K562 (cell line): ENCODE measurements around the gene ZNF862. TPM values are rescaled to one million over a fixed set of nuclear protein-coding genes. Genes with fewer than 3 reads are reported as not detected.

Experiments
- CGGBP1 ChIP-seq: fragments of 250-450 bp; sonication (Bioruptor Pico); IDR thresholded peaks from 2 replicates; pipeline ENCODE4 v1.9.0; 2021; ENCODE audit warnings: mild to moderate bottlenecking
- CHD2 ChIP-seq: IDR thresholded peaks from 2 replicates; pipeline ENCODE4 v1.6.1; 2011; ENCODE audit warnings: low read depth, low read length
- COPS2 ChIP-seq: fragments of 450-650 bp; conservative IDR thresholded peaks from 2 replicates; pipeline ENCODE4 v1.6.1; 2016; ENCODE audit warnings: mild to moderate bottlenecking, moderate library complexity
- HNRNPL ChIP-seq: fragments of 200-400 bp; formaldehyde crosslinking; IDR thresholded peaks from 2 replicates; pipeline ENCODE4 v1.6.1; 2017; ENCODE audit warnings: low read depth, mild to moderate bottlenecking, low read length
- KDM4B ChIP-seq, 2 experiments: fragments of 450-650 bp in 1 of 2; sonication (generic) in 1 of 2; IDR thresholded peaks; 2 replicates each; pipeline ENCODE4 v1.6.1; 2016 to 2017; ENCODE audit warnings: borderline replicate concordance in 2 of 2, antibody characterized with exemption in 1 of 2, low read depth in 1 of 2, mild to moderate bottlenecking in 1 of 2
- REST ChIP-seq, 2 experiments: fragments of 450-650 bp; formaldehyde crosslinking in 1 of 2; IDR thresholded peaks; 2 replicates each; pipeline versions ENCODE4 v1.4.0 to v1.6.1; 2014 to 2020; ENCODE audit warnings: mild to moderate bottlenecking in 2 of 2, borderline replicate concordance in 1 of 2, low read depth in 1 of 2
- U2AF1 ChIP-seq: fragments of 200-400 bp; formaldehyde crosslinking; optimal IDR thresholded peaks from 2 replicates; pipeline ENCODE3; 2017; ENCODE audit warnings: mild to moderate bottlenecking, low read depth, low read length, moderate library complexity
- ZBTB5 ChIP-seq: fragments of 450-650 bp; IDR thresholded peaks from 2 replicates; pipeline ENCODE4 v1.6.1; 2017; ENCODE audit warnings: antibody characterized with exemption
- ZNF133 ChIP-seq: fragments of 250-450 bp; sonication (Bioruptor Pico); IDR thresholded peaks from 2 replicates; pipeline ENCODE4 v1.4.0; 2020; ENCODE audit warnings: mild to moderate bottlenecking
- ZNF217 ChIP-seq: sonication (generic); formaldehyde crosslinking; IDR thresholded peaks from 2 replicates; pipeline ENCODE4 v1.8.0; 2022; ENCODE audit warnings: mild to moderate bottlenecking, missing genetic modification reagents
- ZNF707 ChIP-seq: fragments of 250-450 bp; sonication (Bioruptor Pico); conservative IDR thresholded peaks from 2 replicates; pipeline ENCODE4 v1.8.0; 2022; ENCODE audit warnings: inconsistent platforms, mild to moderate bottlenecking, moderate library complexity
- ZNF717 ChIP-seq: fragments of 250-450 bp; sonication (Bioruptor Pico); IDR thresholded peaks from 2 replicates; pipeline ENCODE4 v1.5.0; 2021
- polyA plus RNA-seq, 8 experiments: library from polyadenylated mRNA; depleted of rRNA in 4 of 8; stranded (reverse) in 5 of 8; unstranded in 3 of 8; fragments of >200 nt; fragmentation: Nextera tagmentation in 2 of 8; fragmentation: Illumina TruSeq in 1 of 8; extraction: Ambion mirVana in 2 of 8; extraction: Trizol in 1 of 8; gene quantifications; 2 replicates each; pipeline versions ENCODE4 v1.2.1 to v1.2.3, GENCODE V29; 2011 to 2014; ENCODE audit warnings: inconsistent platforms in 1 of 8, missing spikeins in 1 of 8
- total RNA-seq, 7 experiments: library from RNA; depleted of rRNA in 6 of 7; stranded (reverse); fragments of >200 nt in 6 of 7; fragmentation: Illumina TruSeq in 2 of 7; extraction: Trizol in 2 of 7; gene quantifications; 2 replicates each; pipeline versions ENCODE4 v1.2.1 to v1.2.3, GENCODE V29; 2011 to 2021; ENCODE audit warnings: low replicate concordance in 1 of 7
- TF ChIP-seq, protein P1 (sequence below): sonication (generic); formaldehyde crosslinking; IDR thresholded peaks from 2 replicates; pipeline ENCODE4 v1.9.0; 2022; ENCODE audit warnings: mild to moderate bottlenecking, missing genetic modification reagents
- TF ChIP-seq, protein P2 (sequence below): sonication (generic); formaldehyde crosslinking; IDR thresholded peaks from 2 replicates; pipeline ENCODE4 v1.8.1; 2023; ENCODE audit warnings: mild to moderate bottlenecking, missing genetic modification reagents, moderate library complexity

The ZNF862 gene
- total and polyA plus RNA-seq, 9 of the 15 experiments (the other 6 are each of a cell fraction or from before 2014, with no cell fraction given): 1.1 to 3.9 (median 2.6) TPM

GRCh38 chr7:149860821-149861727 lies 22.9 kb downstream of the ZNF862 start (continued):
- TF ChIP-seq CHD2 (no peak), KDM4B (IDR thresholded peaks at IDR 0.05; ENCODE audit: borderline replicate concordance in 2 of 2, low read depth in 1 of 2) (no peak), U2AF1 (no peak), ZNF217 (CRISPR knock-in tag) (no peak), ZNF707 (CRISPR knock-in tag) (no peak), ZBTB5 (no peak), ZNF133 (no peak), ZNF717 (no peak), COPS2 (no peak), HNRNPL (peak; percentile 42; the same call in 1 of the 2 replicates), CGGBP1 (CRISPR knock-in tag) (no peak), REST (IDR thresholded peaks at IDR 0.05; ENCODE audit: borderline replicate concordance) (peak; percentile 81), REST (CRISPR knock-in tag; IDR thresholded peaks at IDR 0.05; ENCODE audit: low read depth) (no peak)
- TF ChIP-seq, protein P1, sequence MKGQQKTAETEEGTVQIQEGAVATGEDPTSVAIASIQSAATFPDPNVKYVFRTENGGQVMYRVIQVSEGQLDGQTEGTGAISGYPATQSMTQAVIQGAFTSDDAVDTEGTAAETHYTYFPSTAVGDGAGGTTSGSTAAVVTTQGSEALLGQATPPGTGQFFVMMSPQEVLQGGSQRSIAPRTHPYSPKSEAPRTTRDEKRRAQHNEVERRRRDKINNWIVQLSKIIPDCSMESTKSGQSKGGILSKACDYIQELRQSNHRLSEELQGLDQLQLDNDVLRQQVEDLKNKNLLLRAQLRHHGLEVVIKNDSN: peak; percentile 40; the same call in 1 of the 2 replicates
- TF ChIP-seq, protein P2, sequence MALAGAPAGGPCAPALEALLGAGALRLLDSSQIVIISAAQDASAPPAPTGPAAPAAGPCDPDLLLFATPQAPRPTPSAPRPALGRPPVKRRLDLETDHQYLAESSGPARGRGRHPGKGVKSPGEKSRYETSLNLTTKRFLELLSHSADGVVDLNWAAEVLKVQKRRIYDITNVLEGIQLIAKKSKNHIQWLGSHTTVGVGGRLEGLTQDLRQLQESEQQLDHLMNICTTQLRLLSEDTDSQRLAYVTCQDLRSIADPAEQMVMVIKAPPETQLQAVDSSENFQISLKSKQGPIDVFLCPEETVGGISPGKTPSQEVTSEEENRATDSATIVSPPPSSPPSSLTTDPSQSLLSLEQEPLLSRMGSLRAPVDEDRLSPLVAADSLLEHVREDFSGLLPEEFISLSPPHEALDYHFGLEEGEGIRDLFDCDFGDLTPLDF (CRISPR knock-in tag): 0 out of 2 replicates have a peak, but pooled peaks have one; percentile 29
